OCI-LY7 (cell line): Measurements from ENCODE around the gene SRR. TPM values are rescaled to one million over a fixed set of nuclear protein-coding genes. Genes with fewer than 3 reads are reported as not detected.

Experiments used
- BruUV-seq: library from RNA; stranded (reverse); fragments of 400-500 nt; replicated peaks from 2 replicates; lab custom pipeline; 2021; lab: Mats Ljungman, UMichigan
- CTCF ChIA-PET: fragments of 300-600 bp; sonication (Branson Sonifier 250); formaldehyde crosslinking; loops from one replicate; lab custom pipeline; 2022; ENCODE audit warnings: antibody characterized with exemption; ENCODE audit not compliant: unreplicated experiment; lab: Charles Lee
- POLR2A ChIA-PET: fragments of 300-600 bp; sonication (Branson Sonifier 250); formaldehyde crosslinking; loops from one replicate; lab custom pipeline; 2022; ENCODE audit warnings: antibody characterized with exemption; lab: Charles Lee
- DNase-seq: peaks from one replicate; pipeline ENCODE4 v3.0.0-alpha.2; 2015; ENCODE audit warnings: low spot score
- H2AFZ ChIP-seq: fragments of 200-600 bp; sonication (generic), shearing (Covaris generic); 2 replicates; pipeline ENCODE4 v1.6.1; 2014; ENCODE audit warnings: mild to moderate bottlenecking, antibody characterized with exemption, low read length, moderate library complexity
- H3K27ac ChIP-seq: fragments of 200-600 bp; sonication (generic); 2 replicates; pipeline ENCODE4 v1.5.1; 2014; ENCODE audit warnings: mixed run types, low read depth, mild to moderate bottlenecking, moderate library complexity, low read length, inconsistent platforms; ENCODE audit not compliant: poor library complexity, severe bottlenecking
- H3K36me3 ChIP-seq: fragments of 200-600 bp; sonication (generic); 2 replicates; pipeline ENCODE4 v1.6.1; 2014; ENCODE audit warnings: mild to moderate bottlenecking, antibody characterized with exemption, low read length, moderate library complexity, mixed read lengths; ENCODE audit not compliant: insufficient read depth
- H3K4me1 ChIP-seq: fragments of 200-600 bp; sonication (generic); 2 replicates; pipeline ENCODE4 v1.5.1; 2014; ENCODE audit warnings: mild to moderate bottlenecking, low read length; ENCODE audit not compliant: insufficient read depth, poor library complexity, severe bottlenecking
- H3K4me2 ChIP-seq: fragments of 200-600 bp; sonication (generic); 2 replicates; pipeline ENCODE4 v1.6.1; 2014; ENCODE audit warnings: mild to moderate bottlenecking, low read length
- H3K4me3 ChIP-seq: fragments of 200-600 bp; sonication (generic); 2 replicates; pipeline ENCODE4 v1.5.1; 2014; ENCODE audit warnings: mild to moderate bottlenecking, low read depth, low read length; ENCODE audit not compliant: poor library complexity, severe bottlenecking
- H3K79me2 ChIP-seq: fragments of 200-600 bp; sonication (generic); 2 replicates; pipeline ENCODE4 v1.6.1; 2016; ENCODE audit warnings: low read depth, mild to moderate bottlenecking, low read length, moderate library complexity, mixed read lengths; ENCODE audit not compliant: insufficient read depth
- H3K9me2 ChIP-seq: fragments of 200-600 bp; sonication (generic); 2 replicates; pipeline ENCODE4 v1.6.1; 2016; ENCODE audit warnings: mild to moderate bottlenecking, low read length, mixed read lengths; ENCODE audit not compliant: insufficient read depth
- H3K9me3 ChIP-seq: fragments of 200-600 bp; sonication (generic); 2 replicates; pipeline ENCODE4 v1.6.1; 2014; ENCODE audit warnings: mild to moderate bottlenecking, mixed run types, low read length, mixed read lengths
- H4K20me1 ChIP-seq: fragments of 200-600 bp; sonication (generic); 2 replicates; pipeline ENCODE4 v1.6.1; 2014; ENCODE audit warnings: mild to moderate bottlenecking, antibody characterized with exemption, low read length, moderate library complexity, mixed read lengths; ENCODE audit not compliant: insufficient read depth
- CTCF ChIP-seq: fragments of 200-600 bp; sonication (generic); conservative IDR thresholded peaks from 2 replicates; pipeline ENCODE4 v1.5.1; 2014; ENCODE audit warnings: mild to moderate bottlenecking, antibody characterized with exemption, low read length, moderate library complexity, mixed read lengths
- EZH2phosphoT487 ChIP-seq: fragments of 200-600 bp; sonication (generic); IDR thresholded peaks from 2 replicates; pipeline ENCODE4 v1.6.1; 2018; ENCODE audit warnings: low read depth, borderline replicate concordance, mild to moderate bottlenecking, mixed run types, antibody characterized with exemption, low read length, moderate library complexity, mixed read lengths
- intact Hi-C: fragments of 100-400 bp; cut with micrococcal nuclease; formaldehyde crosslinking; loops from one replicate; pipeline ENCODE4 v1.10.0; 2022; ENCODE audit not compliant: unreplicated experiment
- total RNA-seq, 2 experiments: library from RNA; depleted of rRNA in 1 of 2; stranded (reverse); fragments of >200 nt in 1 of 2; shearing (Covaris generic) in 1 of 2; gene quantifications; 2 replicates each; pipeline ENCODE4 v1.2.3, GENCODE V29; 2014 to 2022

The SRR gene
- total RNA-seq, 2 experiments from 2014 or later: 3.8 to 12.1 TPM

- CTCF ChIA-PET: no interaction called here
- Histone ChIP-seq H3K36me3 (no peaks in the 10 kb centered on the region), H2AFZ (no peak overlapping the region), H3K4me1 (no peaks in the 10 kb centered on the region), H3K9me3 (no peaks in the 10 kb centered on the region), H3K79me2 (no peaks in the 10 kb centered on the region), H3K4me3 (no peak overlapping the region), H3K4me2 (no peak overlapping the region), H3K9me2 (no peaks in the 10 kb centered on the region), H3K27ac (no peak overlapping the region), H4K20me1 (no peaks in the 10 kb centered on the region)
- no TSS peak for BruUV-seq
- POLR2A ChIA-PET: interaction anchor here (0.5 kb wide), 1 partner anchor 105 kb away, joined by 3 read pairs; no protein-coding TSS in a partner anchor
- intact Hi-C loops: no loop called here
- TF ChIP-seq EZH2phosphoT487 (no peak), CTCF (peak; percentile 50)
- DNase-seq: peak; percentile 28
Measured at GRCh38 chr17:2369551-2370210, 65.9 kb downstream of the SRR start.

GRCh38 chr17:2370211-2370589, 66.5 kb downstream of the SRR start:
- intact Hi-C loops: no loop called here
- H2AFZ ChIP-seq: no peak overlapping the region
- no peaks in the 10 kb centered on the region for H3K36me3 ChIP-seq
- H3K9me3 ChIP-seq: no peaks in the 10 kb centered on the region
- H3K9me2 ChIP-seq: no peaks in the 10 kb centered on the region
- ChIA-PET POLR2A (no interaction called here), CTCF (no interaction called here)
- no peak overlapping the region for H3K4me3 ChIP-seq
- H3K27ac ChIP-seq: no peak overlapping the region
- H3K4me1 ChIP-seq: no peaks in the 10 kb centered on the region
- H4K20me1 ChIP-seq: no peaks in the 10 kb centered on the region
- no peaks in the 10 kb centered on the region for H3K79me2 ChIP-seq
- H3K4me2 ChIP-seq: no peak overlapping the region
- no TSS peak for BruUV-seq
- no peak for TF ChIP-seq EZH2phosphoT487
- no peak for DNase-seq

- no peak overlapping the region for H3K27ac ChIP-seq
- intact Hi-C loops: no loop called here
- no peak for TF ChIP-seq CTCF
- TF ChIP-seq EZH2phosphoT487: no peak
Measured at GRCh38 chr17:2371183-2372130, 67.7 kb downstream of the SRR start.

More at GRCh38 chr17:2371183-2372130, 67.7 kb downstream of the SRR start:
- no peak for DNase-seq
- Histone ChIP-seq H3K36me3 (no peaks in the 10 kb centered on the region), H4K20me1 (no peaks in the 10 kb centered on the region), H3K9me2 (no peaks in the 10 kb centered on the region), H3K79me2 (no peaks in the 10 kb centered on the region), H3K4me1 (no peaks in the 10 kb centered on the region), H3K4me2 (no peak overlapping the region), H2AFZ (no peak overlapping the region), H3K9me3 (no peaks in the 10 kb centered on the region), H3K4me3 (no peak overlapping the region)
- CTCF ChIA-PET: no interaction called here
- POLR2A ChIA-PET: interaction anchor here (0.6 kb wide), 2 partner anchors 12 to 269 kb away, joined by 3 to 5 read pairs; no protein-coding TSS in a partner anchor
- BruUV-seq: no TSS peak
